IMR-90 (cell line): Measurements from ENCODE around the gene SLX9.

Experiments
- BHLHE40 ChIP-seq: fragments of 150-350 bp; IDR thresholded peaks from 2 replicates; pipeline ENCODE4 v1.6.1; 2016; ENCODE audit warnings: mild to moderate bottlenecking, low read depth, low read length
- CEBPB ChIP-seq: IDR thresholded peaks from 2 replicates; pipeline ENCODE4 v1.6.1; 2012; ENCODE audit warnings: low read depth, low read length, improper control_type of control experiment
- CHD1 ChIP-seq: IDR thresholded peaks from 2 replicates; pipeline ENCODE4 v1.6.1; 2012; ENCODE audit warnings: low read depth, low read length, improper control_type of control experiment
- FOS ChIP-seq: fragments of 150-350 bp; IDR thresholded peaks from 2 replicates; pipeline ENCODE4 v1.6.1; 2016; ENCODE audit warnings: low read depth, low read length
- MAFK ChIP-seq: IDR thresholded peaks from 2 replicates; pipeline ENCODE4 v1.6.1; 2012; ENCODE audit warnings: low read depth, low read length, improper control_type of control experiment
- MAZ ChIP-seq: IDR thresholded peaks from 2 replicates; pipeline ENCODE4 v1.6.1; 2012; ENCODE audit warnings: low read depth, mild to moderate bottlenecking, low read length, improper control_type of control experiment, moderate library complexity, borderline replicate concordance
- NFE2L2 ChIP-seq: fragments of 150-350 bp; IDR thresholded peaks from 2 replicates; pipeline ENCODE4 v1.6.1; 2016; ENCODE audit warnings: low read depth, mild to moderate bottlenecking, low read length
- POLR2A ChIP-seq: IDR thresholded peaks from 2 replicates; pipeline ENCODE4 v1.6.1; 2012; ENCODE audit warnings: mild to moderate bottlenecking, low read depth, low read length
- RAD21 ChIP-seq: IDR thresholded peaks from 2 replicates; pipeline ENCODE4 v1.6.1; 2012; ENCODE audit warnings: low read length, improper control_type of control experiment
- RCOR1 ChIP-seq: IDR thresholded peaks from 2 replicates; pipeline ENCODE4 v1.6.1; 2012; ENCODE audit warnings: mild to moderate bottlenecking, low read length, improper control_type of control experiment; ENCODE audit not compliant: insufficient replicate concordance
- RFX5 ChIP-seq: IDR thresholded peaks from 2 replicates; pipeline ENCODE4 v1.8.0; 2012; ENCODE audit warnings: low read depth, mild to moderate bottlenecking, low read length, moderate library complexity
- SMC3 ChIP-seq: fragments of 150-350 bp; IDR thresholded peaks from 2 replicates; pipeline ENCODE4 v1.6.1; 2016; ENCODE audit warnings: low read depth, mild to moderate bottlenecking, antibody characterized with exemption, low read length, moderate library complexity
- TF ChIP-seq, protein P1 (sequence below): conservative IDR thresholded peaks from 2 replicates; pipeline ENCODE4 v1.5.1; 2012; ENCODE audit warnings: mild to moderate bottlenecking, low read depth, low read length, improper control_type of control experiment
- TF ChIP-seq, protein P2 (sequence below): fragments of 150-350 bp; IDR thresholded peaks from 2 replicates; pipeline ENCODE4 v1.6.1; 2016; ENCODE audit warnings: low read depth, mild to moderate bottlenecking, low read length, moderate library complexity, borderline replicate concordance

DNA sequence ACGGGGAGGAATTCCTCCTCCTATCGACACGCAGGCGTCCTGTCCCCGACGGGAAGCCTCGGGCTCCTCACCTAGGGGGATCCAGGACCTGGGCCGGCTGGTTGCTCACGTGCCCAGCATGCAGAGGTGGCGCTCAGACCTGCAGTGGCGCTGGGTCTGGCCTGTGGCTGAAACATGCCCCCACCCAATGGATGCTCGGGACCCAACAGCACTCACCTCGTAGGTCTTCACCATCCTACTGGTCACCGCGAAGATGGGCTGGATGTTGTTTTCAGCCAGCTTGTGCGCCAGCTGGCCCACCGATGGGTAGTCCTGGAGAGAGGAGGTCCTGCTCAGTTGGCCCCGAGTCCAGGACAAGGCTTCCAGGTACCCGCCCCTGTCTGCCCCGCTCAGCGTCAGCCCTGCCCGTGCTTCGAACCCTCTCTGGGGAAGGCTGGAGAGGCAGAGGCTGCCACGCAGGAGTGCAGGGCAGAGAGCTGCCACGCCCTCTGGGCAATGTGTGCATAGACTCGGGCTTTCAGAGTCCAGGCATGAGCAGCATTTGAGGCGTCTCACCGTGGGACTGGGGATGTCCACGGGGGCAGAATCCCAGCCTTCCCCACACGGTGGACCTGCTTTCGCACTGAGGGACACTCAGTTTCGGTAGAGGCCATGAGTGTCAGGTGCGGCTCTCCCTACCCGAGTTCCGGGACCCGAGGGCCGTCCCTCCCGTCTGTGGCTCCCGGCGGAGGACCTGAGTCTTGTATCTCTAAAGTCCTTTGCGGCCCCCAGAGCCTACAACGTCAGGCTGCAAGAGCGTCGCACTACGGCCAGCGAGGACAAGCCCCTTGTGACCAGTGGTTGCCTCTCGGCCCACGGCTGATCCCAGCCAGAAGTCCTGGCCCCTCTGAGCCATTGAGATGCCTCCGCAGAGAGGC lies 40.7 kb upstream of the SLX9 start:
- TF ChIP-seq, protein P1, sequence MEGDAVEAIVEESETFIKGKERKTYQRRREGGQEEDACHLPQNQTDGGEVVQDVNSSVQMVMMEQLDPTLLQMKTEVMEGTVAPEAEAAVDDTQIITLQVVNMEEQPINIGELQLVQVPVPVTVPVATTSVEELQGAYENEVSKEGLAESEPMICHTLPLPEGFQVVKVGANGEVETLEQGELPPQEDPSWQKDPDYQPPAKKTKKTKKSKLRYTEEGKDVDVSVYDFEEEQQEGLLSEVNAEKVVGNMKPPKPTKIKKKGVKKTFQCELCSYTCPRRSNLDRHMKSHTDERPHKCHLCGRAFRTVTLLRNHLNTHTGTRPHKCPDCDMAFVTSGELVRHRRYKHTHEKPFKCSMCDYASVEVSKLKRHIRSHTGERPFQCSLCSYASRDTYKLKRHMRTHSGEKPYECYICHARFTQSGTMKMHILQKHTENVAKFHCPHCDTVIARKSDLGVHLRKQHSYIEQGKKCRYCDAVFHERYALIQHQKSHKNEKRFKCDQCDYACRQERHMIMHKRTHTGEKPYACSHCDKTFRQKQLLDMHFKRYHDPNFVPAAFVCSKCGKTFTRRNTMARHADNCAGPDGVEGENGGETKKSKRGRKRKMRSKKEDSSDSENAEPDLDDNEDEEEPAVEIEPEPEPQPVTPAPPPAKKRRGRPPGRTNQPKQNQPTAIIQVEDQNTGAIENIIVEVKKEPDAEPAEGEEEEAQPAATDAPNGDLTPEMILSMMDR = no peak
- TF ChIP-seq MAZ (no peak), CEBPB (no peak), SMC3 (no peak), POLR2A (no peak), MAFK (no peak), FOS (no peak), RFX5 (no peak), RAD21 (no peak), RCOR1 (no peak), CHD1 (no peak), NFE2L2 (no peak), BHLHE40 (no peak)
- TF ChIP-seq, protein P2, sequence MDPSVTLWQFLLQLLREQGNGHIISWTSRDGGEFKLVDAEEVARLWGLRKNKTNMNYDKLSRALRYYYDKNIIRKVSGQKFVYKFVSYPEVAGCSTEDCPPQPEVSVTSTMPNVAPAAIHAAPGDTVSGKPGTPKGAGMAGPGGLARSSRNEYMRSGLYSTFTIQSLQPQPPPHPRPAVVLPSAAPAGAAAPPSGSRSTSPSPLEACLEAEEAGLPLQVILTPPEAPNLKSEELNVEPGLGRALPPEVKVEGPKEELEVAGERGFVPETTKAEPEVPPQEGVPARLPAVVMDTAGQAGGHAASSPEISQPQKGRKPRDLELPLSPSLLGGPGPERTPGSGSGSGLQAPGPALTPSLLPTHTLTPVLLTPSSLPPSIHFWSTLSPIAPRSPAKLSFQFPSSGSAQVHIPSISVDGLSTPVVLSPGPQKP = no peak
